H9 (cell line): ENCODE results near the gene NECAB3. TPM values are rescaled to one million over a fixed set of nuclear protein-coding genes. Genes with fewer than 3 reads are reported as not detected.

Experiments
- DNase-seq: peaks from one replicate; pipeline ENCODE4 v3.0.0-alpha.2; 2017
- H2AFZ ChIP-seq: one replicate; pipeline ENCODE4 v1.6.1; 2013; ENCODE audit warnings: mild to moderate bottlenecking, low read length, control low read depth, moderate library complexity
- H2AK5ac ChIP-seq: 2 replicates; pipeline ENCODE4 v1.6.1; 2013; ENCODE audit warnings: low read length, control low read depth, mixed read lengths; ENCODE audit not compliant: insufficient read length
- H2BK120ac ChIP-seq: one replicate; pipeline ENCODE4 v1.6.1; 2013; ENCODE audit warnings: low read depth, mild to moderate bottlenecking, low read length, control low read depth, inconsistent platforms; ENCODE audit not compliant: poor library complexity, severe bottlenecking
- H2BK12ac ChIP-seq: 2 replicates; pipeline ENCODE4 v1.6.1; 2013; ENCODE audit warnings: low read length, control low read depth, mixed read lengths, low read depth; ENCODE audit not compliant: insufficient read length
- H2BK15ac ChIP-seq: 2 replicates; pipeline ENCODE4 v1.6.1; 2013; ENCODE audit warnings: low read depth, low read length, control low read depth
- H2BK20ac ChIP-seq: one replicate; pipeline ENCODE4 v1.6.1; 2013; ENCODE audit warnings: low read depth, mild to moderate bottlenecking, low read length, control low read depth, inconsistent platforms; ENCODE audit not compliant: poor library complexity, severe bottlenecking
- H2BK5ac ChIP-seq: 2 replicates; pipeline ENCODE4 v1.6.1; 2013; ENCODE audit warnings: low read length, control low read depth, mixed read lengths; ENCODE audit not compliant: insufficient read length
- H3K14ac ChIP-seq: 2 replicates; pipeline ENCODE4 v1.6.1; 2013; ENCODE audit warnings: low read length, control low read depth; ENCODE audit not compliant: insufficient read depth
- H3K18ac ChIP-seq: 2 replicates; pipeline ENCODE4 v1.6.1; 2013; ENCODE audit warnings: low read depth, mild to moderate bottlenecking, mixed read lengths, low read length, control low read depth; ENCODE audit not compliant: insufficient read length
- H3K23ac ChIP-seq: 2 replicates; pipeline ENCODE4 v1.6.1; 2013; ENCODE audit warnings: low read length, control low read depth, mixed read lengths, low read depth; ENCODE audit not compliant: insufficient read length
- H3K23me2 ChIP-seq: 2 replicates; pipeline ENCODE4 v1.6.1; 2013; ENCODE audit warnings: low read depth, mild to moderate bottlenecking, mixed read lengths, low read length, control low read depth; ENCODE audit not compliant: insufficient read length, poor library complexity, severe bottlenecking
- H3K27ac ChIP-seq: 2 replicates; pipeline ENCODE4 v1.5.1; 2013; ENCODE audit warnings: low read length, control low read depth, mixed read lengths, low read depth; ENCODE audit not compliant: insufficient read length
- H3K27me3 ChIP-seq: 2 replicates; pipeline ENCODE4 v1.6.1; 2013; ENCODE audit warnings: low read length, control low read depth, inconsistent platforms; ENCODE audit not compliant: insufficient read depth
- H3K4ac ChIP-seq: 2 replicates; pipeline ENCODE4 v1.6.1; 2013; ENCODE audit warnings: low read depth, mild to moderate bottlenecking, control low read depth, inconsistent platforms, low read length, moderate library complexity
- H3K4me1 ChIP-seq: 2 replicates; pipeline ENCODE4 v1.6.1; 2013; ENCODE audit warnings: low read length, control low read depth, inconsistent platforms; ENCODE audit not compliant: insufficient read depth
- H3K4me2 ChIP-seq: 2 replicates; pipeline ENCODE4 v1.6.1; 2013; ENCODE audit warnings: low read length, control low read depth, mixed read lengths; ENCODE audit not compliant: insufficient read length, insufficient read depth
- H3K56ac ChIP-seq: 2 replicates; pipeline ENCODE4 v1.6.1; 2013; ENCODE audit warnings: low read depth, mild to moderate bottlenecking, mixed read lengths, low read length, control low read depth; ENCODE audit not compliant: insufficient read length
- H3K79me1 ChIP-seq: 2 replicates; pipeline ENCODE4 v1.6.1; 2013; ENCODE audit warnings: low read depth, mild to moderate bottlenecking, moderate library complexity, low read length, control low read depth, inconsistent platforms; ENCODE audit not compliant: insufficient read depth, poor library complexity, severe bottlenecking
- H3K79me2 ChIP-seq: 2 replicates; pipeline ENCODE4 v1.6.1; 2013; ENCODE audit warnings: low read length, control low read depth, inconsistent platforms; ENCODE audit not compliant: insufficient read depth
- H3K9ac ChIP-seq: 2 replicates; pipeline ENCODE4 v1.6.1; 2013; ENCODE audit warnings: low read length, control low read depth, mixed read lengths; ENCODE audit not compliant: insufficient read length; ENCODE audit errors: extremely low read depth
- H3K9me3 ChIP-seq: one replicate; pipeline ENCODE4 v1.6.1; 2013; ENCODE audit warnings: low read depth, low read length, inconsistent platforms; ENCODE audit not compliant: control insufficient read depth
- H3T11ph ChIP-seq: one replicate; pipeline ENCODE4 v1.6.1; 2013; ENCODE audit warnings: mild to moderate bottlenecking, low read length, control low read depth, inconsistent platforms
- H4K20me1 ChIP-seq: one replicate; pipeline ENCODE4 v1.6.1; 2013; ENCODE audit not compliant: control insufficient read depth, insufficient read length, insufficient read depth
- H4K5ac ChIP-seq: 2 replicates; pipeline ENCODE4 v1.6.1; 2013; ENCODE audit warnings: low read depth, mild to moderate bottlenecking, mixed read lengths, low read length, control low read depth; ENCODE audit not compliant: insufficient read length
- H4K8ac ChIP-seq: replicated peaks from 2 replicates; pipeline ENCODE4 v1.6.1; 2013; ENCODE audit warnings: low read length, control low read depth, mixed read lengths, low read depth; ENCODE audit not compliant: insufficient read length
- H4K91ac ChIP-seq: 2 replicates; pipeline ENCODE4 v1.6.1; 2013; ENCODE audit warnings: low read depth, mild to moderate bottlenecking, moderate library complexity, mixed read lengths, low read length, control low read depth; ENCODE audit not compliant: insufficient read length
- H3K27ac Mint-ChIP-seq, 3 experiments: 2 replicates in 2 of 3; 3 replicates in 1 of 3; pipeline ENCODE4 v1.8.0; 2020 to 2021; ENCODE audit warnings: mixed read lengths in 3 of 3, mild to moderate bottlenecking in 1 of 3, moderate library complexity in 1 of 3
- H3K27me3 Mint-ChIP-seq: 2 replicates; pipeline ENCODE4 v1.8.0; 2021; ENCODE audit warnings: low read depth, mild to moderate bottlenecking, moderate library complexity, mixed read lengths
- H3K36me3 Mint-ChIP-seq, 3 experiments: 2 replicates in 2 of 3; 3 replicates in 1 of 3; pipeline ENCODE4 v1.8.0; 2020 to 2021; ENCODE audit warnings: low read depth in 3 of 3, mixed read lengths in 3 of 3; ENCODE audit not compliant: insufficient read depth in 1 of 3
- H3K4me1 Mint-ChIP-seq, 2 experiments: 2 replicates each; pipeline ENCODE4 v1.8.0; 2020; ENCODE audit warnings: mixed read lengths in 2 of 2
- H3K4me3 Mint-ChIP-seq, 2 experiments: 2 replicates in 1 of 2; 3 replicates in 1 of 2; pipeline ENCODE4 v1.8.0; 2020 to 2021; ENCODE audit warnings: mild to moderate bottlenecking in 2 of 2, mixed read lengths in 2 of 2, moderate library complexity in 1 of 2
- H3K9me3 Mint-ChIP-seq, 2 experiments: 2 replicates in 1 of 2; 3 replicates in 1 of 2; pipeline ENCODE4 v1.8.0; 2020; ENCODE audit warnings: mild to moderate bottlenecking in 2 of 2, mixed read lengths in 2 of 2, moderate library complexity in 1 of 2
- CTCF ChIP-seq: fragments of 200-600 bp; sonication (generic); conservative IDR thresholded peaks from 3 replicates; pipeline ENCODE4 v1.8.0; 2021; ENCODE audit warnings: antibody characterized with exemption, mild to moderate bottlenecking
- WGBS: extraction: QIAGEN DNeasy Blood & Tissue Kit; methylation state at CpG from one replicate; pipeline ENCODE4 v1.1.7; 2013; ENCODE audit warnings: missing lambda C conversion rate, low lambda C conversion rate, mixed read lengths; ENCODE audit not compliant: insufficient read length; ENCODE audit errors: extremely low coverage; 5-methylcytosine and 5-hydroxymethylcytosine counted together
- total RNA-seq: library from RNA; stranded (reverse); gene quantifications from 2 replicates; pipeline ENCODE4 v1.2.1, GENCODE V29; 2021

The NECAB3 gene
- total RNA-seq, 1 experiment from 2014 or later: 57.7 TPM

DNA sequence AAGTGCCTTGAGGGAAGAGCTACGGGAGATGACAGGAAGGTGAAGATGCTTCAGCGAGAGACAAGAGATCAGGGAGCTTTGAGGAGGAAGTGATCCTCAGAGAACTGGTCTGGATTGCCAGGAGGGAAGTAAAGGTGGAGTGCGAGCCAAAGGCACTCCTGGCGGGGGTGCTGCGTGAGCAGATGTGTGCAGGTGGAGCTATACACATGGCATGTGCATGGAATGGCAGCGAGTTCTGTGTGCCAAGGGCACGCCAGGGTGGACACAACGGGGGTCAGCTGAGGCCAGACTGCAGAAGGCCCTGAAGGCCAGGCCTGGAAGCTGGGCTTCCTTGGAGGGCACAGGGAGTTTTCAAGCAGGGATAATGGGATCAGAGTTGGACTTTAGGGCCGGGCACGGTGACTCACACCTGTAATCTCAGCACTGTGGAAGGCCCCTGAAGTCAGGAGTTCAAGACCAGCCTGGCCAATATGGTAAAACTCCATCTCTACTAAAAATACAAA is 39.7 kb upstream of the NECAB3 start:
- H3T11ph ChIP-seq: no peak overlapping the region
- H3K4me1 ChIP-seq: no peaks in the 10 kb centered on the region; the same call in 1 of the 2 replicates
- no peak overlapping the region for H4K91ac ChIP-seq
- no peak overlapping the region for H4K5ac ChIP-seq
- H3K4me2 ChIP-seq: no peak overlapping the region
- H2AK5ac ChIP-seq: no peak overlapping the region
- H3K9me3 ChIP-seq: no peaks in the 10 kb centered on the region
- no peak overlapping the region for H3K56ac ChIP-seq
- no peaks in the 10 kb centered on the region for H3K79me1 ChIP-seq
- no peak overlapping the region for H2BK12ac ChIP-seq
- H2BK120ac ChIP-seq: no peak overlapping the region
- H3K27me3 ChIP-seq: no peaks in the 10 kb centered on the region
- no peak overlapping the region; a peak in 1 of 5 replicates for H3K4me3 Mint-ChIP-seq
- H3K23me2 ChIP-seq: no peaks in the 10 kb centered on the region
- H2AFZ ChIP-seq: no peak overlapping the region
- no peak overlapping the region for H2BK15ac ChIP-seq
- TF ChIP-seq CTCF: no peak
- no peaks in the 10 kb centered on the region; a peak in 1 of 7 replicates for H3K36me3 Mint-ChIP-seq
- H3K14ac ChIP-seq: no peak overlapping the region
- no peak overlapping the region for H3K27ac ChIP-seq
- H3K9ac ChIP-seq: no peak overlapping the region
- H2BK20ac ChIP-seq: no peak overlapping the region
- H2BK5ac ChIP-seq: no peak overlapping the region
- H3K79me2 ChIP-seq: no peaks in the 10 kb centered on the region
- H3K23ac ChIP-seq: no peak overlapping the region
- no peak overlapping the region for H3K18ac ChIP-seq
- no peaks in the 10 kb centered on the region for H4K20me1 ChIP-seq
- H3K27ac Mint-ChIP-seq: peak overlapping the region in 2 of 3 experiments; percentile 2 to 34; a peak in 2 of 7 replicates
- no peak overlapping the region for H4K8ac ChIP-seq
- no peak overlapping the region for H3K4ac ChIP-seq
- H3K4me1 Mint-ChIP-seq: peaks cover 13 to 25% of the 10 kb centered on the region in 2 experiments
- DNase-seq: no peak
- H3K9me3 Mint-ChIP-seq: no peaks in the 10 kb centered on the region; a peak in 1 of 5 replicates
- WGBS: no CpG with 5 or more reads among the region's 10 CpGs
- H3K27me3 Mint-ChIP-seq: no peaks in the 10 kb centered on the region
